GM19035 (cell line): ENCODE data around the gene LRRC66.

Experiments used
- ATAC-seq: cut with Tn5 transposase; IDR thresholded peaks from one replicate; pipeline ENCODE4 v1.9.1; 2021; ENCODE audit not compliant: unreplicated experiment

Gene LRRC66, protein sequence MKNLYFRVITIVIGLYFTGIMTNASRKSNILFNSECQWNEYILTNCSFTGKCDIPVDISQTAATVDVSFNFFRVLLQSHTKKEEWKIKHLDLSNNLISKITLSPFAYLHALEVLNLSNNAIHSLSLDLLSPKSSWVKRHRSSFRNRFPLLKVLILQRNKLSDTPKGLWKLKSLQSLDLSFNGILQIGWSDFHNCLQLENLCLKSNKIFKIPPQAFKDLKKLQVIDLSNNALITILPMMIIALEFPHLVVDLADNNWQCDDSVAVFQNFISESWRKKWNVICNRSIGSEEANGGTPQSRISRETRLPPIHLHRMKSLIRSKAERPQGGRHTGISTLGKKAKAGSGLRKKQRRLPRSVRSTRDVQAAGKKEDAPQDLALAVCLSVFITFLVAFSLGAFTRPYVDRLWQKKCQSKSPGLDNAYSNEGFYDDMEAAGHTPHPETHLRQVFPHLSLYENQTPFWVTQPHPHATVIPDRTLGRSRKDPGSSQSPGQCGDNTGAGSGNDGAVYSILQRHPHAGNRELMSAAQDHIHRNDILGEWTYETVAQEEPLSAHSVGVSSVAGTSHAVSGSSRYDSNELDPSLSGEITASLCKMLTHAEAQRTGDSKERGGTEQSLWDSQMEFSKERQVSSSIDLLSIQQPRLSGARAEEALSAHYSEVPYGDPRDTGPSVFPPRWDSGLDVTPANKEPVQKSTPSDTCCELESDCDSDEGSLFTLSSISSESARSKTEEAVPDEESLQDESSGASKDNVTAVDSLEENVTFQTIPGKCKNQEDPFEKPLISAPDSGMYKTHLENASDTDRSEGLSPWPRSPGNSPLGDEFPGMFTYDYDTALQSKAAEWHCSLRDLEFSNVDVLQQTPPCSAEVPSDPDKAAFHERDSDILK

DNA sequence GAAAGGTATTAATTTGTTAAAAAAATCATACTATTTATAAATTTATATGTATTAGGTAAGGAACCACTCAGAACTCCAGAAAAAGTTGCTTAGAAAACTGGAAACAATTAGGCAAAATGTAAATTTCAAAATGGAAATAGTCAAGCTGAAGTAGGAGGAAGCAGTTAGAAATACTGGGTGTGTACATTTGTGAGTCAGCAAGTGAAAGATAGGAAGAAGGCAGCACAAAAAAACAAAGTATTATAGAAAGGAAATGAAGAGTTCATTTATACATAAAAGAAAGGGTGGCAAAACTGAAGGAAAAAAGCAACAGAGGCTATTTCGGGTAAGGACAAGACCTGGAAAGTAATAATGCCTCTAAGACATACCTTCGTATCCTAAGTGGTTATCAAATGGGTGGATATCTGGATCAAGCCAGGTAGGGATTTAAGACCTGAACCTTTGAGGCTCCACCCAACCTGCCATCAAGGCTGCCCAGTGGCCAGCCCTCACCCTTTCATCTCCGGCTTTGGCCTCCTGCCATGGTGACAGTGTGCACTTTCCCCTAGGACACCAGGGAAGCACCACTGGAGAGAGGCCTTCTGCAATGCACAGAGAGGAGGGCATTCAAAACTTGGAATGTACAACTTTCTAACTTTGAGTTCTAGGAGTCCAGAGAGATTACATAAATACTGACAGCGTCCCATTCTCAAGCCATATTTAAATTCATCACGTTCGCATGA lies at the start of gene LRRC66:
Gene LRRC66, minus strand, starts transcription at position 428 of the 722 bp plus-strand sequence. CDS start 2,750 bp downstream, outside the sequence.
- ATAC-seq: no peak

DNA sequence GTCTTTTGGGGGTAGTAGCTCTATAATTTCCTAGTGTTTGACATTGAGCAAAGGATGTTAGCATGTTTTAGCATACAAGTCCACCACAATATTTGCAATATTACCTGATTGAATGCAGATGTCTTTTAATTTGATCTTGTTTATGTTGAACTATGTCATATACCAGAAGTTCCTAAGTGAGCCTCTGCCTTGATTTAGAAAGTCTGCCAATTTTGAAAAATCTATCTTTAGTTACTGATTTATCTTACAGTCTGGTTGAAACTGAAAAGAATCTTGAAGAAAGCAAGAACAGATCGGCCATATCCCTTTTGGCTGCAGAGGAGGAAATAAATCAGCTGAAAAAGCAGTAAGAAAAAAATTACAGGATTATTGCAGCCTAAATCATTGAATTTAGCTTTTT lies 49.4 kb upstream of the LRRC66 start:
- no peak for ATAC-seq

DNA sequence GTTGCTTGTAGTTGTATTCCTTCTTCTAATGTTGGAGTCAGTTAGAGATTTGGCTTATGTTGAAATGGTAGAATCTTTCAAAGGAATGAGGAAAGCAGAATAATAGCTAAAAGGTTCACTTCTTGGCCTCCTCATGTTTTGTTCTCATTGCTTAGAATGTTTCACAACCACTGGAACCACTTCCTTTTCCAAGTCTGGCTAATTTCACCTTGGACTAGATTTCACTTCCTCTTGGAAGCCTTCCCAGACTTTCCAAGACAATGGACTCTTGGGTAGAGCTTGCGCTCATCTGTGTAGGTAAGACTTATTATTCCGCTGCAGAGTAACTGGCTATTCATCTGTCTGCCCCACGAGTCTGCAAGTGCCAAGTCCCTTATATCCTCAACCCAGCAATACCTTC lies 39.2 kb upstream of the LRRC66 start:
- ATAC-seq: no peak

DNA sequence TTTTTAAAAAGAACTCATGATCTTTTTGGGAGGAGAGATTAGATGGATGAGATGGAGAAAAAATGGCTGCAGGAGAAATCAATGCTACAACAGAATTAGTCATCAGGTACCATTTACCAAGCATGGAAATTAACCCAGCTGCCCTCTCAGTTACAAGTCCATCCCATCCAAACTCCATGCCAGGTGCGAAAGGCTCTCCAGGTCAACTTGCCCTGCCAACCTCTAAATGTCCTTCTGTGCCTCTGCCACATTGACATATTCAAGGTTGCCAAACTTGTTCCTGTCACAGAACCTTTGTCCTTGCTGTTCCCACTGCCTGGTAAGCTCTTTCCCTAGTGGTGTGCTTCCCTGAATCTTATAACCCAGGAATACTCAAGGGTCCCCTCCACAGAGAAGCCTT lies 38.1 kb upstream of the LRRC66 start:
- no peak for ATAC-seq

DNA sequence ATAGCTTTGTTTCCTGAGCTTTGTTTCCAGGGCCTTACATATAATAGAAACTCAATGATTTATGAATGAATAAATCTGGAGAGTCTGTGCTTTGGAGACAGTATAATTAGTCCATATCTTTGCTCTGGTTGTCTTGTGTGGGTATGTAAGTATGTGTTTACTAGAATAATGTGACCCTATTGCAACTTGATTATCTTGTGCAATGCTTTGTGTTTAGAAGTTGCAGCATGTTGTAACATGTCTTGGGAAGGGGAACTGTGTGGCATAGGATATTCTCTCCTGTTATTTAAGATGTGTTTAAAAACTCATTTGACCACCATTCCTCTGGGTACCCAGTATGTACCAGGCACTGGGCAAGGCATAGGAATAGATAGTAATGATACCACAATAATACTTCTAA lies 37.0 kb upstream of the LRRC66 start:
- ATAC-seq: no peak

DNA sequence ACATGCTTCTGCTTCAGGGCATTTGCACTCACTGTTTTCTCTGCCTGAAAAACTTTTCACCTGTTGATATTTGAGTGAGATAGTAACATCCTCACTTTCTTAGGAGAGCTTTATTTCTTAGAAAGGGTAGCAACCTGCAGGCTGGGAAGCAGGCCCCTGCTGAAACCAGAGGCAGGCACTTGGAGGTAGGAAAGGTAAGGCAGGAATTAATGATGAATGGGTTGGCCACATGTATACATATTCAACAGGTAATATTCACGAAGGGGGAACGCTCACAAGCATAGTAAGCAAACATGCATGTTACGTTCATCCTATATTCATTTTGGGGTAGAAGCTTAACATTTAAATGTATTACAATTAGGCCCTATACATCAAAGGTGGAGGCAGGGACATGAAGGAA lies 34.1 kb upstream of the LRRC66 start:
- ATAC-seq: no peak

DNA sequence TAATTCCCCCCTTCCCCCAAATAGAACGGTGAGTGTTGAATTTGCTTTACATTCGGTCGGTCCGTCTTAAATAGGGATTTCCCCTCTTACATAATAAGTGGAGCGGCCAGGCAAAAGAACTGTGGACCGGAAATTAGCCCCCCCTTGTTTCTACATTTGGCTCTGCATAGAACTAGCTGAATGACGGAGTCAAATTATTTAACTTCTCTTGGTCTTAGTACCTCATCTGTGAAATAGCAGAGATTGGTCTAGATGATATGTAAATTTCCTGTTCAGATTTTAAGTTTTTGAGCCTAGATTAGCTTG lies 32.3 kb upstream of the LRRC66 start:
- peak; percentile 66 for ATAC-seq

DNA sequence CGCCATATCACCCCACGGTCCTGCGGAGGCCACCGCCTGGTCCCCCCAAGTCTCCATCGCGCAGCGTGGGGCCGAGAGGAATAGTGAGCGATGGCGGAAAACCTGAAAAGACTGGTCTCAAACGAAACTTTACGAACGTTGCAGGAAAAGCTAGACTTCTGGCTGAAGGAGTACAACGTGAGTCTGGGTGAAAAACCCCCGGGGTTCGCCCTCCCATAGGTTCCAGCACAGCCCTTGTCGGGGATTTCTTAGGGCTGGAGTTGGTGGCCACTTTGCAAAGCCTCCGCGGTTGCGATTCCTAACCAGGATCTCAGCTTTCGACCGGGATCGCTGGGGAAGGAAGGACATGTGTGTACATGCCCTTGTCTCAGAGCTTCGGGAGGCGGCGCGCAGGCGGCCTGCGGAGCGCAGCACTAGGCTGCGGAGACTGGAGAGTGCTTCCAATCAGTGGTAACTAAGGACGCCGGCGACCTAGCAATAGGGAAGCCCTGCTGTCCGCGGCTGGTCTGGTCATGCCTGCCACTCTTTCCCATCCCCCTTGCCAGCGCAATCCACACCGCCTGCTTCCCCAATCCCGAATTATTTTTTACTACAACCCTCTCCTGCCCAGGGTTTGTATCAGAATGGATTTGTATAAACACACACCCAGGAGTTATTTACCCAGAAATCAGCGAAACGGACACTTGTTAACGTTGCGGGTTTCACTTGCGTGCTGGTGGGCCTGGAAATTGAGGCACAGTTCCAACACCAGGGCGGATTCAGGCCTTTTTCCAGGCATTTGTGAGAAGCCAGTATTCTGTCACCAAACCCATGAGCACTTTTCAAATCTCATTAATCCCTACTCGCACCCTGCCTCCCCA lies 31.7 kb upstream of the LRRC66 start:
- ATAC-seq: peak; percentile 65

DNA sequence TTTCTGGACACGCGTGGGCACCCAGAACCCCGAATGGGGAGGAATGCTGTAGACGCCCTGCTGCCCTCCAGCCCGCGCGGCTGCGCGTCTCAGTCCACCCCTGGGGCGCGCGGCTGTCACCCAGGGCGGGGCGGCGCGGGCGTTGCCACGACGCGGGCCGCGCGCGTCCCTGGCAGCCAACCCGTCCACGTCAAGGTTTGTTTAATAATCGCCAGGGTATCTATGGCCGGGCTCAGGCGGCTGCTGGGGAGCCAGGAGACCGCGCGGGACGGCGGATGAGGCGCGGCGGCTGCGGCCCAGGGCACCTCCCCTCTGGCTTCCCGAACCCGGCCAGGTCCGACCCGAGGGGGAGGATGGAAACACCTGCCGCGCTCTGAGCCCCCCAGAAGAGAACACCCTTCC lies 31.1 kb upstream of the LRRC66 start, which contains the start of gene SPATA18:
Gene SPATA18, plus strand, starts transcription at position 92 of the 402 bp plus-strand sequence. CDS start 401 bp downstream, outside the sequence.
- ATAC-seq: peak; percentile 44

DNA sequence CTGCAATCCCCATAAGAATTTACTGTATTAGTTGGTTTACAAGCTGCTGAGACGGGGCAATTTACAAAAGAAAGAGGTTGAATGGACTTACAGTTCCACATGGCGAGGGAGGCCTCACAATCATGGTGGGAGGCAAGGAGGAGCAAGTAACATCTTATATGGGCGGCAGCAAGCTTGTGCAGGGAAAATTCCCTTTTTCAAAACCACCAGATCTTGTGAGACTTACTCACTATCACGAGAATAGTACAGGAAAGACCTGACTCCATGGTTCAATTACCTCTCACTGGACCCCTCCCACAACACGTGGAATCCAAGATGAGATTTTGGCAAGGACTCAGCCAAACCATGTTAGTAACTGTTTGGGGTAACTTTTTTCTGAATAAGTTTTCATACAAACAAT lies 29.1 kb upstream of the LRRC66 start:
- ATAC-seq: no peak

DNA sequence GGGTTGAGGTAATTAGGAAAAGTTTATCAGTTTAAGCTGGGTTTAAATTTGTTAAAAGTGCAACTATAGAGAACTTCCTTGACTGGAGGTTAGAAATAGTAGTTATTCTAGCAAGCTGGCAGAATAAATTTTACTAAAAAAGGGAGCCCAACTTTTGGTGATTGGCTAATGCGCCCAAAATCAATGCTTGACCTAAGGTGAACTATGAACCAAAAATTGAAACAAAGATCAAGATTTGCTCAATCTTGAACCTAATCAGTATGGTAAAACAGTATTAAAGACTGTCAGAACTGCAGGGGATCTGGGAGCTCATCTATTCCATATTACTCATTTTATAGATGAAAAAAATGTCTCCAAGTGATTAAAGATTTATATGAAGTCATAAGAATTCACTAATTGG lies 24.9 kb upstream of the LRRC66 start:
- no peak for ATAC-seq

DNA sequence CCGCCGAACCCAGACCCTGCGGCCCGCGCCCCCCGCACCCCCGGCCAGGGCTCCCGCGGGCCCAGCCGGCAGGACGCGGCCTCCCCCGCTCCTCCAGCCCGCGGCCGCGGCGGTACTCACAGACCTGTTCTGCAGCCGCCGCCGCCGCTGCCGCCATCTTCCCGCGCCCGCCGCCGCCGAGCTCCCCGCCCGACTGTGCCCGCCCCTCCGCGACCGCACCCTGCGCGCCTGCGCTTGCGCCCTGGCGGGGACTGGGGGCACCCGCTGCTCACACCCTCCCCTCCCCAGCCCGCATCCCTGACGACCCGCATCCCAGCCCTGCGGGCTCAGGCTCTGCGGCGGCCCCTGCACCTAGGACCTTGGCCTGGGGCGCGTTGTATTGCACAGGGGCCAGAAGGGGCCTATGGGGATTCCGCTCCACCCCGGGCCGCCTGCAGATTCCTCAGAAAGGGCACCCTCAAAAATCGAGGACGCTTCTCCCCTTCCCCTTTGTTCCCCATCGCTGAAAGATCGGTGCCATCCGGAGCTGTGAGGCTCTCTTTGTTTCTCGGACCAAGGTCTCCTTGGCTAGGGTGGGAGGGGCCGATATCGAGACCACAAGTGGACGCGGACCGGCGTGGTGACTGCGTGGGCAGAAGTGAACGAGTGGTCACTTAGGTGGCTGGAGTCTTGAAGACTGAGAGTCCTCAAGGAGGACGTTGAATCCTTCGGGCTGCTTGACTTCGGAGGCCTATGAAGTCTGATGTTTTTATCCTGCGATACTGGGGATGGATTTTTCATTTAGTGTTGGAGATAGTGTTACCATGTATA lies 18.1 kb upstream of the LRRC66 start, which contains the start of gene SGCB:
Gene SGCB, minus strand, starts transcription at position 197 of the 810 bp plus-strand sequence. Its CDS starts 40 bp downstream, at position 157.
- peak; percentile 95 for ATAC-seq

DNA sequence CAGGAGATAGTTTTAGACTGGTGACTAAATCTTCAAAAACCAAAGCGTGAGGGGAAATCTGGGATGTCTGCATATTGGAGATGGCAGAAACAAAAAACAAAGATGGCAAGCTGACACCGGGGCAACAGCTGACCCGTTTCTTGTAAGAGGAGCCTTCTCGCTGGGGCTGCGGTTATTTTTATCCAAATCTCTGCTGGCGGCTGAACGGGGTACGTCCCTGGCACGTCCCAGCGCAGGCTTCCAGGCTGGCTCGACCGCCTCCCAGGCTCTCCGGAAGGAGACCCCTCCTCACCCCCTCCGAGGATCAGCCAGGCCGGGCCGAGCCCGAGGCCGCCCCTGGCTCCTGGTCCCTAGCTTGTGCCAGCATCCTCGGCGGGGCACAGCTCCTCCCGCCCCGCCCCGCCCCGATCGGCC lies 17.5 kb upstream of the LRRC66 start:
- peak; percentile 58 for ATAC-seq

DNA sequence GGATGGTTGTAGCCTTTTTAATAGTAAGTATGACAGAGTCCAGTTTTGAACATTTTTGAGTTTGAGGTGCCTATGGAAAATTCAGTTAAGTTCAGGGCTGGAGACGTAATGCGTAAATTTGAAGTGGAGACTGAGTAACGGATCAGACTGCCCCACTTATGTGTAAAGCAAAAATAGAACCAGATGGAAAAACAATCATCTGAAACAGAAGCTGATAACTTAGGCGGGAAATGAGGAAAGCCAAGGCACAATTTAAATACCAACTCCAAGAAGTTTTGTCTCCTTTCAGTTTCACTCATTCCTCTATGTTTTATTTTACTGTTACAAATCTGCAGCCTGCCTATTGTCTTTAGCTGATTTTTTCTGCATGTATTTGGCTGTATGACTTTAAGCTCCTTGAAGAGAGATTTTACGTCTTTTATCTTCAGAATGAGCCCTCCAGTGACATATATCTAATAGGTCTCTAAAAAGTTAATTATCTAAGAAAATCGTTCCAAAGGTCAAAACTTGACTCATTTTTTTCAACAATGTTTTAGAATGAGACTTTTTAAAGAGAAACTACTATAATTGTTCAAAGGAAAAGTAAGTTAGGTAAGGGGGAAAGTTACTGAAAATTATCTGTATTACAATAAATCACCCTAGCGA lies 16.8 kb upstream of the LRRC66 start:
- ATAC-seq: no peak

DNA sequence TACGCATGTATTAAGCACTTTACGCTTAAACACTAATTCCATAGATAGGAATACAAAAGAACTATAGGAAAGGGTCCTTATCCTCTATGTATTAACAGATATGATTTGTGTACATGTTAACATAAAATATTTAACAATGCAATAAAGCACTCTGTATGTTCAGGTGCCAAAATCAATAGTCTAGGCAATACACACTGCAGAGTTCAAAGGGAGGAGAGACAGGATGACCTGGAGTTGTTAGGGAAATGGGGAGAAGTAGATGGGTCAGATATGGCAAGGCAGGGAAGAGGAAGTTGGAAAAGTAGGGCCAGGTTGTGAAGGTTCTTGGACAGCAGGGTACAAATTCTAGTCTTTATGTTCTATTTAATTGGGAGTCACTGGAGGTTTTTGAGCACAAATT lies 15.0 kb upstream of the LRRC66 start:
- ATAC-seq: no peak

DNA sequence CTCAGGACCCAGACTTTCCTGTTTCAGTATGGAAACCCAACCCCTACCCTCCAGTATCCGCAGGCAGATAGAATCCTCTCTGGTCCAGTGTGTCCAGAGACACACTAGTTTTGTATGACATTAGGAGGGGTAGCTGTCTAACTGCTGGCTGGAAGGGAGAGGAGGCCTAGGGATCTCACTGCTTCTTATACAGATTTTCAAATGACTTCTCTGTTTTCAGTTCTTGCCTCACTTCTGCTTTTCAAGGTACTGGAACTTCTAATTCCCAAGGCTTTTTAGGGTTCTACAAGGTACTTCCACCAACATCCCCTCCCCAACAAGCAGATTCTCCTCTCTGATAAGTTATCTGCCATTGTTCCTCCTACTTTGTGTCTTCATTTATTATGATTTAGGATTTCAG lies 11.8 kb upstream of the LRRC66 start:
- no peak for ATAC-seq

DNA sequence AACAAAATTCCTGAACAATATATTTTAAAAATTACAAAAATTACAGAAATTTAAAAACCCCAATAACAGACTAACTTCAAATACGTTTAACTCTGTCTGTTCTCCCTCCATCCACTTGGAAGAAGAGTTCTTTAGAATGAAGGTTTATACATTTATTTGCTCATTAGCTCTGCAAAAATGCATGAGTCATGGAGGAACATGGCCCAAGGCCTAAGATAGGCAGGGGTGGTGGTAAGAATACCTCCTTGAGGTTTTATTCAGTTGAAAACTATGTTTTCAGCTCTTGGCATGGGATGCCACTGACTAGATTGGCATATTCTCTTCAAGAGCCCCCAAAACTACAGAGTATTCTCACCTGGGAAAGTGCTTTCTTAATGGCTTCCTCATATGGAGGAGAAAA lies 8.8 kb upstream of the LRRC66 start:
- ATAC-seq: no peak

DNA sequence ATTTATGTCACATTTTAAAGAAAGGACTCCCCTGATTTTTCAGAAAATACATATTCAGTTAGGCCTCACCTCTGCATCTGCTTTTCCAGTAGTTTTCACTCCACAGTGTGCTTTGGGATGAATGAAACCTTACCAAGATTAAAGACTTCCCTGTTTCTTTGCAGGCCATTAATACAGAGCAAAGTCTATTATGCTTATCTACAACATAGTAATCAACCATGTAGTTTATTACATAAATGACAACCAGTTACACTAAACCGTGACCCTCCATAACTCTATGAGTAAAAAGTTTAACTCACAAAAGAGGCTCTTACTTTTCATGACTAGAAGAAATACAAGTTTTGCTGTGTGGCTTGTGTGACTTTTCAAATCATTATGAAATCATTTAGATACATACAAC lies 2.3 kb downstream of the LRRC66 start:
- no peak for ATAC-seq

DNA sequence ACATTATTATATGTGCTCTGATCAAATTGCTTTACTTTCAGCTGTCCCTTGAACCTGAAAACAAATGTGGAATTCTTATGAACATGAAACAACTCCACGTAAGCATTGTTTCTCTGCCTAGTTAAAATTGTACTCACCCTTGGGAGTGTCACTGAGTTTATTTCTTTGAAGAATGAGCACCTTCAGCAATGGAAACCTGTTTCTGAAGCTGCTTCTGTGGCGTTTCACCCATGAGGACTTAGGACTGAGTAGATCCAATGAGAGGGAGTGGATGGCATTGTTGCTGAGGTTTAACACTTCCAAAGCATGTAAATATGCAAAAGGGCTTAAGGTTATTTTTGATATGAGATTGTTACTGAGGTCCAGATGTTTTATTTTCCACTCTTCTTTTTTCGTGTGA lies 3.2 kb downstream of the LRRC66 start:
- ATAC-seq: no peak
